Endothelial cell of umbilical vein (primary cell): ENCODE measurements around the gene RBPJ. TPM values are rescaled to one million over a fixed set of nuclear protein-coding genes. Genes with fewer than 3 reads are reported as not detected.

Experiments
- BruUV-seq: library from RNA; stranded (reverse); fragments of 400-500 nt; replicated peaks from 2 replicates; lab custom pipeline; 2021; lab: Mats Ljungman, UMichigan
- CTCF ChIA-PET: fragments of 300-600, 350-600 bp; sonication (Branson Sonifier 250); formaldehyde crosslinking; loops from one replicate; lab custom pipeline; 2021; ENCODE audit warnings: antibody characterized with exemption, inconsistent platforms; lab: Charles Lee
- POLR2A ChIA-PET: fragments of 300-600, 350-600 bp; sonication (Branson Sonifier 250); formaldehyde crosslinking; loops from one replicate; lab custom pipeline; 2021; ENCODE audit warnings: antibody characterized with exemption, inconsistent platforms; lab: Charles Lee
- DNase-seq: peaks from one replicate; pipeline ENCODE4 v3.0.0-alpha.2; 2011; ENCODE audit warnings: low read depth, low spot score
- FAIRE-seq: peaks from 2 replicates; lab custom pipeline; 2011; peaks lifted over from hg19 to GRCh38; lab: Jason Lieb, UNC
- H2AFZ ChIP-seq: 2 replicates; pipeline ENCODE4 v1.6.0; 2012; ENCODE audit warnings: low read depth, low read length, control low read depth, inconsistent platforms
- H3K27ac ChIP-seq: 2 replicates; pipeline ENCODE4 v1.5.1; 2011; ENCODE audit warnings: low read depth, mild to moderate bottlenecking, control low read depth, low read length, moderate library complexity; ENCODE audit not compliant: insufficient read depth
- H3K27me3 ChIP-seq, 2 experiments: 2 replicates each; pipeline versions ENCODE4 v1.6.0 to v1.6.1; 2011; ENCODE audit warnings: low read length in 2 of 2, mixed read lengths in 1 of 2; ENCODE audit not compliant: control insufficient read depth in 2 of 2, insufficient read depth in 2 of 2
- H3K36me3 ChIP-seq, 2 experiments: 2 replicates in 1 of 2; 3 replicates in 1 of 2; pipeline ENCODE4 v1.5.1; 2011; ENCODE audit warnings: low read length in 2 of 2, mild to moderate bottlenecking in 1 of 2, moderate library complexity in 1 of 2; ENCODE audit not compliant: control insufficient read depth in 2 of 2, insufficient read depth in 2 of 2; ENCODE audit errors: extremely low read depth in 1 of 2
- H3K4me1 ChIP-seq: 3 replicates; pipeline ENCODE4 v1.5.1; 2011; ENCODE audit warnings: mild to moderate bottlenecking, low read length; ENCODE audit not compliant: control insufficient read depth, insufficient read depth; ENCODE audit errors: extremely low read depth
- H3K4me2 ChIP-seq: 2 replicates; pipeline ENCODE4 v1.6.1; 2011; ENCODE audit warnings: low read length, control low read depth, mixed read lengths; ENCODE audit not compliant: insufficient read depth
- H3K4me3 ChIP-seq, 3 experiments: fragments of 200-600 bp in 1 of 3; sonication (generic), shearing (Covaris generic) in 1 of 3; replicated peaks in 1 of 3; 2 replicates each; pipeline ENCODE4 v1.5.1; 2011 to 2016; ENCODE audit warnings: control low read depth in 3 of 3, low read length in 3 of 3, mild to moderate bottlenecking in 2 of 3, inconsistent platforms in 1 of 3, low read depth in 1 of 3, moderate library complexity in 1 of 3; ENCODE audit not compliant: insufficient read depth in 1 of 3
- H3K79me2 ChIP-seq: 2 replicates; pipeline ENCODE4 v1.6.0; 2012; ENCODE audit warnings: low read length, inconsistent platforms; ENCODE audit not compliant: control insufficient read depth, insufficient read depth
- H3K9ac ChIP-seq: replicated peaks from 2 replicates; pipeline ENCODE3; 2011; ENCODE audit warnings: low read length, control low read depth; ENCODE audit not compliant: insufficient read depth; ENCODE audit errors: extremely low read depth
- H3K9me1 ChIP-seq: replicated peaks from 3 replicates; pipeline ENCODE4 v1.6.0; 2011; ENCODE audit warnings: mild to moderate bottlenecking, low read length; ENCODE audit not compliant: control insufficient read depth, insufficient read depth; ENCODE audit errors: extremely low read depth
- H3K9me3 ChIP-seq: replicated peaks from 2 replicates; pipeline ENCODE4 v1.5.1; 2012; ENCODE audit warnings: low read length, inconsistent platforms; ENCODE audit not compliant: control insufficient read depth, insufficient read depth
- H4K20me1 ChIP-seq: replicated peaks from 2 replicates; pipeline ENCODE3; 2011; ENCODE audit warnings: mild to moderate bottlenecking, low read length; ENCODE audit not compliant: control insufficient read depth, insufficient read depth; ENCODE audit errors: extremely low read depth
- EZH2 ChIP-seq: IDR thresholded peaks from 2 replicates; pipeline ENCODE4 v1.6.1; 2012; ENCODE audit warnings: borderline replicate concordance, low read depth, mild to moderate bottlenecking, moderate library complexity, low read length, inconsistent platforms; ENCODE audit not compliant: severe bottlenecking
- FOS ChIP-seq: IDR thresholded peaks from 2 replicates; pipeline ENCODE4 v1.6.1; 2011; ENCODE audit warnings: mild to moderate bottlenecking, low read length, moderate library complexity, borderline replicate concordance; ENCODE audit not compliant: insufficient read depth
- GATA2 ChIP-seq: IDR thresholded peaks from 2 replicates; pipeline ENCODE4 v1.7.0; 2011; ENCODE audit warnings: low read depth, mild to moderate bottlenecking, moderate library complexity, mixed read lengths, low read length; ENCODE audit not compliant: insufficient read length, insufficient read depth
- JUN ChIP-seq: IDR thresholded peaks from 2 replicates; pipeline ENCODE4 v1.6.1; 2011; ENCODE audit warnings: borderline replicate concordance, low read depth; ENCODE audit not compliant: insufficient read length, insufficient read depth
- MAX ChIP-seq: IDR thresholded peaks from 2 replicates; pipeline ENCODE4 v1.6.1; 2011; ENCODE audit not compliant: insufficient read depth, insufficient read length
- MYC ChIP-seq: IDR thresholded peaks from one replicate; pipeline ENCODE4 v1.6.1; 2011; ENCODE audit warnings: mild to moderate bottlenecking, low read depth, low read length
- POLR2A ChIP-seq: IDR thresholded peaks from 2 replicates; pipeline ENCODE4 v1.6.1; 2012; ENCODE audit warnings: low read depth, mild to moderate bottlenecking, control low read depth, low read length
- POLR2AphosphoS5 ChIP-seq: IDR thresholded peaks from 2 replicates; pipeline ENCODE4 v1.6.1; 2012; ENCODE audit warnings: low read depth, mild to moderate bottlenecking, control low read depth, low read length, moderate library complexity; ENCODE audit not compliant: insufficient read depth
- dilution Hi-C: fragments of 300-500 bp; cut with MboI; formaldehyde crosslinking; loops from one replicate; pipeline ENCODE4 v1.15.0; 2019; ENCODE audit warnings: low sequenced_read_pairs; ENCODE audit not compliant: extremely low pct_ligation_motif_present
- intact Hi-C: fragments of 100-400 bp; cut with micrococcal nuclease; formaldehyde crosslinking; loops from one replicate; pipeline ENCODE4 v1.10.0; 2022
- polyA plus RNA-seq, 4 experiments: library from polyadenylated mRNA; depleted of rRNA in 3 of 4; stranded (reverse) in 3 of 4; unstranded in 1 of 4; fragments of >200 nt; gene quantifications; 2 replicates each; pipeline versions ENCODE4 v1.2.1 to v1.2.3, GENCODE V29; 2011 to 2012; ENCODE audit warnings: missing spikeins in 1 of 4
- total RNA-seq: library from RNA; stranded (reverse); gene quantifications from 2 replicates; pipeline ENCODE4 v1.2.3, GENCODE V29; 2021
- TF ChIP-seq, protein P1 (sequence below), 2 donors: IDR thresholded peaks; 1 replicate in 1 of 2; 2 replicates in 1 of 2; pipeline ENCODE4 v1.5.1; 2011; ENCODE audit warnings: low read length in 2 of 2, mild to moderate bottlenecking in 2 of 2, moderate library complexity in 2 of 2, control low read depth in 1 of 2, inconsistent platforms in 1 of 2, low read depth in 1 of 2; ENCODE audit not compliant: insufficient read depth in 1 of 2; ENCODE audit errors: extremely low read depth in 1 of 2

RBPJ gene
- total and polyA plus RNA-seq, 2 donors (not counting 3 experiments of a cell fraction or from before 2014, with no cell fraction given) = 17.0 to 42.9 TPM

DNA sequence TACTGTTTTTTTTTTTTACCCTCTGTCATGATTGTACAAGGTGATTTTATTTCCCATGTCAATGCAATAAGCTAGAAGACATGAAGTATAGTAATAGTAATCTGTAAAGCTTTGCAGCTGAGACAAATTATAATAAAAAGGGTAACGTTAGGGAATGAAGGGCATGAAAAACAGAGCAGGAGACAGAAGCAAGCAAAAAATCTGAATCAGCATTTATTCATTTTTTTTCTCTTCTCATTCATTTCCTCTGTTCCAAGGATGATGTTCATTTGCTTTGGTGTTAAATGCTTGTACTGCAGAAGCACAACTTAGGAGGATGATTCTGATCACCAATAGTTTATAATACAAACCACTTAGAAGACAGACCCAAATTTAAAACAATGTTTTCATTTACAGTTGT is 105.1 kb downstream of the RBPJ start:
- no peak for FAIRE-seq
- no peaks in the 10 kb centered on the region for H3K79me2 ChIP-seq
- TF ChIP-seq POLR2A (no peak), POLR2AphosphoS5 (no peak), FOS (no peak), EZH2 (no peak), MYC (no peak), GATA2 (no peak), JUN (no peak), MAX (no peak)
- TF ChIP-seq, protein P1, sequence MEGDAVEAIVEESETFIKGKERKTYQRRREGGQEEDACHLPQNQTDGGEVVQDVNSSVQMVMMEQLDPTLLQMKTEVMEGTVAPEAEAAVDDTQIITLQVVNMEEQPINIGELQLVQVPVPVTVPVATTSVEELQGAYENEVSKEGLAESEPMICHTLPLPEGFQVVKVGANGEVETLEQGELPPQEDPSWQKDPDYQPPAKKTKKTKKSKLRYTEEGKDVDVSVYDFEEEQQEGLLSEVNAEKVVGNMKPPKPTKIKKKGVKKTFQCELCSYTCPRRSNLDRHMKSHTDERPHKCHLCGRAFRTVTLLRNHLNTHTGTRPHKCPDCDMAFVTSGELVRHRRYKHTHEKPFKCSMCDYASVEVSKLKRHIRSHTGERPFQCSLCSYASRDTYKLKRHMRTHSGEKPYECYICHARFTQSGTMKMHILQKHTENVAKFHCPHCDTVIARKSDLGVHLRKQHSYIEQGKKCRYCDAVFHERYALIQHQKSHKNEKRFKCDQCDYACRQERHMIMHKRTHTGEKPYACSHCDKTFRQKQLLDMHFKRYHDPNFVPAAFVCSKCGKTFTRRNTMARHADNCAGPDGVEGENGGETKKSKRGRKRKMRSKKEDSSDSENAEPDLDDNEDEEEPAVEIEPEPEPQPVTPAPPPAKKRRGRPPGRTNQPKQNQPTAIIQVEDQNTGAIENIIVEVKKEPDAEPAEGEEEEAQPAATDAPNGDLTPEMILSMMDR (IDR thresholded peaks at IDR 0.05; ENCODE audit: extremely low read depth in 1 of 2, insufficient read depth in 1 of 2, low read depth in 1 of 2, low read length in 2 of 2) = no peak

More for the DNA sequence above, 105.1 kb downstream of the RBPJ start:
- Histone ChIP-seq H3K9me3 (no peaks in the 10 kb centered on the region), H4K20me1 (no peaks in the 10 kb centered on the region), H3K27ac (no peak overlapping the region), H3K36me3 (peaks cover 2 to 6% of the 10 kb centered on the region in 2 experiments), H2AFZ (no peak overlapping the region), H3K4me2 (no peak overlapping the region), H3K4me3 (no peak overlapping the region), H3K27me3 (no peaks in the 10 kb centered on the region), H3K4me1 (no peaks in the 10 kb centered on the region), H3K9ac (no peak overlapping the region), H3K9me1 (no peaks in the 10 kb centered on the region)
- no peak for DNase-seq
- dilution Hi-C loops = no loop called here
- intact Hi-C loops = no loop called here
- no TSS peak for BruUV-seq
- ChIA-PET CTCF (interaction anchor here (0.6 to 1.4 kb wide), 2 partner anchors 241 to 293 kb away, joined by 6 read pairs; no protein-coding TSS in a partner anchor), POLR2A (no interaction called here)
